Chondrocyte (in vitro differentiated cells): ENCODE data around the gene HES2. TPM values are rescaled to one million over a fixed set of nuclear protein-coding genes. Genes with fewer than 3 reads are reported as not detected.
"Not testable (repeated sequence)": the region's sequence is repeated elsewhere in the genome, so short reads cannot be mapped to it uniquely, and the experiment has no call there.

Source experiments
- DNase-seq: peaks from one replicate; pipeline ENCODE4 v3.0.0; 2021; ENCODE audit warnings: mixed read lengths, low spot score
- H3K27ac Mint-ChIP-seq: one replicate; pipeline ENCODE4 v1.8.0; 2021; ENCODE audit warnings: mild to moderate bottlenecking, moderate library complexity, mixed read lengths; ENCODE audit not compliant: unreplicated experiment
- H3K27me3 Mint-ChIP-seq: 2 replicates; pipeline ENCODE4 v1.8.0; 2021; ENCODE audit warnings: low read depth, mixed read lengths
- H3K36me3 Mint-ChIP-seq: 2 replicates; pipeline ENCODE4 v1.8.0; 2021; ENCODE audit warnings: low read depth, mixed read lengths
- H3K4me1 Mint-ChIP-seq: 2 replicates; pipeline ENCODE4 v1.8.0; 2021; ENCODE audit warnings: low read depth, mild to moderate bottlenecking, mixed read lengths
- H3K4me3 Mint-ChIP-seq: one replicate; pipeline ENCODE4 v1.8.0; 2021; ENCODE audit warnings: mild to moderate bottlenecking, moderate library complexity, mixed read lengths; ENCODE audit not compliant: unreplicated experiment
- H3K9me3 Mint-ChIP-seq: 2 replicates; pipeline ENCODE4 v1.8.0; 2021; ENCODE audit warnings: low read depth, mixed read lengths
- CTCF ChIP-seq: fragments of 200-600 bp; sonication (generic); IDR thresholded peaks from 2 replicates; pipeline ENCODE4 v1.5.0; 2021; ENCODE audit warnings: antibody characterized with exemption, mild to moderate bottlenecking, moderate library complexity
- total RNA-seq: library from RNA; stranded (reverse); gene quantifications from 3 replicates; pipeline ENCODE4 v1.2.1, GENCODE V29; 2021

HES2 gene
- total RNA-seq, 1 donor from 2014 or later, result 0.15 TPM

- no peak for TF ChIP-seq CTCF
- peak; percentile 72 for DNase-seq
- H3K27ac Mint-ChIP-seq, result no peak overlapping the region
- H3K4me1 Mint-ChIP-seq, result no peaks in the 10 kb centered on the region
- no peaks in the 10 kb centered on the region for H3K27me3 Mint-ChIP-seq
- no peak overlapping the region for H3K4me3 Mint-ChIP-seq
- peaks cover 18% of the 10 kb centered on the region for H3K36me3 Mint-ChIP-seq
- H3K9me3 Mint-ChIP-seq, result no peaks in the 10 kb centered on the region
Measured at GRCh38 chr1:6459850-6460265, 40.1 kb upstream of the HES2 start.

DNA sequence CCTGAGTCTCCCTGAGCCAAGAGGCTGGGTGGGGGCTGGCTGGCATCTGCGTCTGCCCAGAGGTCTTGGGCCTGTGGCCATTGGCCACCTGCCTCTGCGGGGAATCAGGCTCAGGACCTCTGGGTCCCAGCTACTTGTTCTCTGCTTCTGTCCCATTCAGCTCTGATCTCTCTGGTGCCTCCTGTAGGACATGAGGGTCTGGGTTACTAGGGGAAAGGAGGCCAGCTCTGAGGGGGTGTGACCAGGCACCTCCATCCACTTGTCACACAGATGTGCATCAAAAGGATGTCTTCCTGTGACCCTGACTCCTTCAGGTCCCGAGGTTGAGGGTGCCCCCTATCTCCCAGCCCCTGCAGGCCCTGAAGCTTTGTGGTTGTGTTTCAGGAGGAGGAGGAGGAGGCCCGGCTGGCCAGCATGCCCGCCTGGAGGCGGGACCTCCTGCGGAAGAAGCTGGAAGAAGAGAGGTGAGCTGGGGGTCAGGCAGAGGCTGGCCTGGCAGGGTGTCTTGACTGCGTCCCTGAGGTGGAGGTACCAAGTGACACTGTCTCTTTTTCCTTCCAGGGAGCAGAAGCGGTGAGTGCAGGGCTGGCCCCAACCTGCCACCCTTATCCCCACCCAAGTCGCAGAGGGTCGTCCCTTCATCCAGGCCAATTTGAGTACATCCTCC is 37.2 kb upstream of the HES2 start:
- H3K27me3 Mint-ChIP-seq, result no peaks in the 10 kb centered on the region
- no peak overlapping the region for H3K4me3 Mint-ChIP-seq
- no peak overlapping the region for H3K27ac Mint-ChIP-seq
- TF ChIP-seq CTCF, result no peak
- no peaks in the 10 kb centered on the region for H3K9me3 Mint-ChIP-seq
- peaks cover 6% of the 10 kb centered on the region for H3K36me3 Mint-ChIP-seq
- H3K4me1 Mint-ChIP-seq, result no peaks in the 10 kb centered on the region
- DNase-seq, result peak; percentile 70

GRCh38 chr1:6455752-6456520 is 36.2 kb upstream of the HES2 start:
- not testable (repeated sequence) for H3K27me3 Mint-ChIP-seq, H3K36me3 Mint-ChIP-seq, H3K9me3 Mint-ChIP-seq, H3K4me1 Mint-ChIP-seq, H3K4me3 Mint-ChIP-seq, H3K27ac Mint-ChIP-seq
- peak; percentile 80 for DNase-seq

DNA sequence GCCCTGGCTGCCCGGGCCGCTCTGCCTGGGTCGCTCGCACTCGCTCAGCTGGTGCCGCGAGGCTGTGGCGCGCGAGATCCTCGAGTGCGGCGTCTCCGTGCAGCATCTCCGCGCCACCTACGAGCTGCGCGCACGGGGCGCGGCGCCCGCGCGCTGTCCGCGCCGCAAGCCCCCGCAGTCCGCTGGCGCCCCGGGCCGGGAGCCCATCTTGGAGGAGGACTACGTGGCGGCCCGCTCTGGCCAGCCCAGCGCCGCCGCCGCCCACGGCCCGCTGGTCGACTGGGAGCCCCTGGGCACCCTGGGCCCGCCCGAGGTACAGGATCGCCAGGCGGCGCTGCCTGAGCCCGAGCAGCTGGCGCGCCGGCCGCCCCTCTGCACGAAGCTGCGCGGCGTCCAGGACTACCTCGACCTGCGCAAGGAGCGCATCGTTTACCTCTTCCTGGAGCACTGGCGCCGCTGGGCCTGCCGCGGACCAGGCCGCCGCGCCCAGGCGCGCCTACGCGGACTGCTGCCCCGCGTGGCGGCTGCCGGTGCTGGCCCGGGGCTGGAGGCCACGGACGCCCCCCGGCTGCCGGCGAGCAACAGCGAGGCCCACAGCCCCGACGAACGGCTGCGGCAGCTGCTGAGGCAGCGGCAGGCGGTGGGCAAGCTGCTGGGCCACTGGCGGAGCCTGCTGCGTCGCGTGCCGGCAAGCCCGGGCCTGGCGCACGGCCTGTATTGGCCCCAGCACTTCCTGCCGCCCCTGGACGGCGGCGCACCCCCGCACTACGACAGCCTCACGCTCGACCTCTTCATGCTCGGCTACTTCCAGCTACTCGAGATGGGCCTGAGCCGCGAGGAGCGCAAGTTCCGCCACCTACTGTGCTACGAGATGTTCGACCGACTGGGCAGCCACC is 35.4 kb upstream of the HES2 start:
- no peaks in the 10 kb centered on the region for H3K9me3 Mint-ChIP-seq
- no peak for TF ChIP-seq CTCF
- H3K27ac Mint-ChIP-seq, result no peak overlapping the region
- no peaks in the 10 kb centered on the region for H3K36me3 Mint-ChIP-seq
- no peak overlapping the region for H3K4me3 Mint-ChIP-seq
- peak; percentile 88 for DNase-seq
- no peaks in the 10 kb centered on the region for H3K4me1 Mint-ChIP-seq
- peaks cover 2% of the 10 kb centered on the region for H3K27me3 Mint-ChIP-seq

GRCh38 chr1:6453895-6454855 is 34.5 kb upstream of the HES2 start:
- H3K27me3 Mint-ChIP-seq, H3K36me3 Mint-ChIP-seq, H3K27ac Mint-ChIP-seq, H3K9me3 Mint-ChIP-seq, H3K4me1 Mint-ChIP-seq: not testable (repeated sequence)
- peak; percentile 90 for DNase-seq
- H3K4me3 Mint-ChIP-seq, result peak overlapping the region; percentile 40
